HG03354 (cell line): Measurements from ENCODE around the gene CSTPP1.

Experiments used
- ATAC-seq: cut with Tn5 transposase; IDR thresholded peaks from one replicate; pipeline ENCODE4 v1.9.1; 2021; ENCODE audit warnings: mild to moderate bottlenecking; ENCODE audit not compliant: unreplicated experiment, poor library complexity, severe bottlenecking

Gene CSTPP1

GRCh38 chr11:47148903-47149531 lies 212.5 kb downstream of the CSTPP1 start:
- no peak for ATAC-seq

- no peak for ATAC-seq
These were observed 213.2 kb downstream of the CSTPP1 start for GRCh38 chr11:47149782-47150181.

DNA sequence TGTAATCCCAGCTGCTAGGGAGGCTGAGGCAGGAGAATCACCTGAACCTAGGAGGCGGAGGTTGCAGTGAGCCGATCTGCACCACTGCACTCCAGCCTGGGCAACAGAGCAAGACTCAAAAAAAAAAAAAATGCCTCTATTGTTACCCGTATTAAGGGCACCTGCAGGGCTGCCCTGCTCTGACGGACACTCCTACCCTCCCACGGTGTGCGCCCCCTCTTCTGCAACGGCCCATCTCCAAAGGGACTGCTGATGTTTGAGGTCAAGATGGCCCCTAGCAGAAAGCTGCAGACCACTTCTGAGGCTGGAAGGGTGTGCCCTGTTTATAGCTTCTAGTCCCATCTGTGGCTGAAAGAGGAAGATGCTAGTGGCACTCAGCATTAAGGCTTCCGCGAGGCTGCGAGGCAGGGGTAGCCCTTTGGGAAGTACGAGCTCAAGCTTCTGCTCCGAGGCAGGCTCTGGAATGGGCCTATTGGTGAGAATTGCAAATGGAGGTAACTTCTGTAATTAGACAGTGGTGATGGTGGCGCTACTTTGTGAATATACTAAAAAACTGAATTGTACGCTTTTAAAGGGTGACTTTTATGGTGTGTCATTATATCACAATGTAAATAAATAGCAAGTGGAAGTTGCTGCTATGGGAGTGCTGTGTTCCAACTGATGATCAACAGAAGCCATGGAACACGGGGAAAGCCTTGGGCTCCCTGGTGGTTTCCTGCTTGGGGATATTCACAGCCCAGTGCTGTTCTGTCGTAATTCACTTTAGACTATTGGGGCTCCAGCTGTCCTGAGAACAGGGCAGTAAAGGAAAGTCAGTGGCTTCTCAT lies 215.8 kb downstream of the CSTPP1 start:
- ATAC-seq = no peak

DNA sequence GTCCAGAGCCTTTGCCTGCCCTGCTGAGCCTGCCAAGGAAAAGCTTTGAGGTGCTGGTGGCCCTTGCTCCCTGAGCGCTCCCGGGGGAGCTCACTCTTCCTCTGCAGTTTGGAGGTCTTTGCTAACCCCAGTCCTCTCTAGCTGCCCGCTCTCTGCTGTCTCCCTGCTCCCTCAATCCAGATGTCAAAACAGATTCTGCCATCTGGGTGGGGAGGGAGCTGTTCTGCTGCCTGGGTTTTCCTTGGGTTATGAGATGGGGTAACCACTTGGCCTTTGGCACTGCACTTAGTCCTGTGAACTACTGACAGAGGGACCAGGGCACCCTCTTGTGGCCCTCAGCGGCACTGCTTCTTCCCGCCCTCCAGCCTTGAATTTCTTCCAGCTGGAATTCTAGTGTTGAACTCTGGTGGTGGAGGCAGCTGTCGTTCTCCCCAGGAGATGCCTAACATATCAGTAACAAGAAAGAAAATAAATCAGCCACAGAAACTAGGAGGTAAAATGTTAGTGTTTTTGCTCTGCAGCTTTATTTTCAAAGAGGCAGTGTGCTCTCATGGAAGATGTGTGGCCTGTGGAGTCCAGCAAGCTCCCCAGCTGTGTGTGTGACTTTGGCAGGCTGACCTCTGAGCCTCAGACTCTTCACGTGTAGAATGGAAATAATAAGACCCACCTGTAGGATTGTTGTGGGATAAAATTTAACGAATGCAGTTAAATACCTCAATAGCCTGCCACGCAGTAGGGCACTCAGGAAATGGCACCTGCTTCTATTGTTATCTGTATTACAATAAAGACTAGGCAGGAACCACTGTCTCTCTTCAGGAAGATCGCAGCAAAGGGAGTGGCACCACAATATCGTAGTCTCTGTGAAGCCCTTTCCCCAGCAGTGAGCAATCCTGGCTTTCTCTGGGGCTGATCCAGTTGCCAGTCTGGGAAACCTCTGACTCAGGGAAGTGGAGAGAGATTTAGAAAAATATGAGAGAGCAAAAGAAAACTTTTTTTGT lies 216.7 kb downstream of the CSTPP1 start:
- ATAC-seq = peak; percentile 64

DNA sequence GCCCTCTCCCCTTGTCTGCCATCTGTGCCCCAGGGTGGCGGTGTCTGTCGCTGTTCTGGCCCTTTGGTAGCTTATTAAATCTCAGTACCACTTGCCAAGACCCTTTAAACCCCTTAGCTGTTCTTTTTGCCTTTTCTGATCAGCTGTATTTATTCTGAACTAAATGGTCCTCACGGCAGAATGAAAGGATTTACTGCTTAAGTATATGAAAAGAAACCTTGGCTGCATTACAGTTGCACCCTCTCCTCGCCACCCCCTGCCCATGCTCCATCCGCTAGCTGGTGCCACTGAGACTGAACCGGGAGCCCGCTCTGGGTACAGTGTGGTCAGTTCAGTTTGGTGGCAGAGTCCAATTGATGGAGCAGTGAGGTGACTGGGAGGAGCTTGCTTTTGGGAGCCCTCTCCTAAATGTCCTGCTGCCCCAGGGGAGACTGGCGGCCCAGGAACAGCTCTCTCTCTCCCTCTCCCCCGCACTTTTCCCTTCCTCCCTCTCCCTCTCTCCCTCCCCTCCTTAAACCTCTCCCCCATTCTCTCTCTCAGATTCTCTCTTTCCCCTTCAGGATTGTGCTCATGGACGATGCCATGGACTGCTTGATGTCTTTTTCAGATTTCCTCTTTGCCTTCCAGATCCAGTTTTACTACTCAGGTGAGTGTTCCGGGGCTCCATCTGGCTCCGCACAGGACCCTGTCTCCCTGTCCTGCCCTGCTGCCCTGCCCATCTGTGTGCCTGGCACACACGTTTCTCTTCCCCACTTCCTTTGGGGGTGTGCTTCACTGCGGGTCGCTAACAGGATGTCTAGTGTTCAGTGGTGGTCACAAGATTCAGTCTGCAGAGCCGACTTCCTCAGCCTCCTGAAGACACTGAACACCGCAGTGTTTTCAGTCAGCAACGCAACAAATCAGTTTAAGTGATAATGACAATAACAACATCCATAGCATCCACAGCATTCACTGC lies 218.3 kb downstream of the CSTPP1 start:
- no peak for ATAC-seq

DNA sequence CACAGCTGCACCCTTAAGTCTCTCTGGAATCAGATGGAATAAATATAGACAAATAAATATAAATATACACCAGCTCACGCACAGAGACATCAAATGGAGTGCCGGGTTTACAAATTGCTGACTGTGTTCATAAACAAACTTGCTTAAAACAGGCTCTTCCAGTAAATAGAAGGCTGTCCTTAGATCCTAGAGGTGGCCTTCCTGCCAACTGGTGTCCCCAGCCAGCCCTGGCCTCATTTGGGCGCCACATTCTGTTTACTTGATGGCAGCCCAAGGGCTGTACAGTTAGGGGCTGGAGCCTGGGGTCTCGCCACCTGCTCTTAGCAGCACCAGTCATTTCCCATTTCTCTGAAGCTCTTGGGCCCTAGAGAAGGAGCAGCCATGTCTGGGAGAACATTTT lies 219.3 kb downstream of the CSTPP1 start:
- ATAC-seq = no peak

DNA sequence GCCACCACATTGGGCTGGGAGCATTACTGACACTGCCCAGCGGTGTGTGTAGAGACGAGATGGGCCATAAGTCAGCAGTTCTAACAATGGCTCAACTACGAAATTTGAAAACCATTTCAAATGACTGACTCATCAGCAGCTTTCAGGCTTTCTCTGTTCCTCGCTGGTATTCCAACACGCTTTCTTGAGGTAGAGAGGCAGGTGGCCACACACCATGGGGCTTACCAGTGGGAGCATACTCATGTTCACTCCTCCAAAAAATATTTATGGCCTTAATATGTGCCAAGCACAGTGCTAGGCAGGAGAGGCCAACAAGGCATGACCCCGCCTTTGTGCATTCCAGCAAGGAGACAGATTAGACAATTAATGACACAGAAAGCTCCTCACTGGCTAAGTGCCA lies 219.8 kb downstream of the CSTPP1 start:
- ATAC-seq = no peak

GRCh38 chr11:47156951-47157350 lies 220.4 kb downstream of the CSTPP1 start:
- ATAC-seq = no peak

DNA sequence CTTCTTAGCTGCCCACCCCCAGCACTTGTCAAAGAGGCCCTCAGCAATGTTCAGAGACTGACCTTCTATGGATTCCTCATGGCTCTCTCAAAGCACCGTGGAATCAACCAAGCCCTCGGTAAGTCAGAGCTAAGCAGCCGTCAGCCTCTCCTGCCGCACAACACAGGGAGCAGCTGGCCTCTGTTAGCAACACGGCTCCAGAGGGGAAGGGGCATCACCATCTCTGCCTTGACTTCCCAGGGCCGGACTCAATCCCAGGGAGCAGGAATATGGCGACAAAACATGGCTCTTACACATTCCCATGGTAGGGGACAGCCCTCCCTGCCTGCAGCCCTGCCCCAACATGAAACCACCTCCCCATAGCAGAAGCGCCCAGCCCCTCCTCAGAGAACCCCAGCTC lies 221.2 kb downstream of the CSTPP1 start:
- ATAC-seq = no peak

DNA sequence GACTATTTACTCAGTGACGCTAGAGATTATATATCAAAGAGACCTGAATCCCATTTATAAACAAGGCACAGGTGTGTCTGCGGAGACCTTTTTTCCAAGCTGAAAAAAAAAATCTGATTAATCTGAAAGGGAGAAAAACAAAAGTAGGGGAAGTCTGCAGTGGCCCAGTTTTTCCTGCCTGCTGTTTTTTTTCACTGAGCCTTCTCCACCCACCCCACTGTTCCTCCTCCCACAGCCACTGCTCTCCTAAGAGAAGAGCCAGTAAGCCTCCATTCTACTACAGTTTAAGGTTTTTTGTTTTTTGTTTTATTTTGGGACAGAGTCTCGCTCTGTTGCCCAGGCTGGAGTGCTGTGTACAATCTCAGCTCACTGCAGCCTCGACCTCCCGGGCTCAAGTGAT lies 221.7 kb downstream of the CSTPP1 start:
- ATAC-seq = no peak

GRCh38 chr11:47160753-47161133 lies 224.2 kb downstream of the CSTPP1 start:
- ATAC-seq = peak; percentile 5

GRCh38 chr11:47161134-47161854 lies 224.7 kb downstream of the CSTPP1 start:
- peak; percentile 62 for ATAC-seq

GRCh38 chr11:47161890-47162289 lies 225.3 kb downstream of the CSTPP1 start:
- no peak for ATAC-seq

DNA sequence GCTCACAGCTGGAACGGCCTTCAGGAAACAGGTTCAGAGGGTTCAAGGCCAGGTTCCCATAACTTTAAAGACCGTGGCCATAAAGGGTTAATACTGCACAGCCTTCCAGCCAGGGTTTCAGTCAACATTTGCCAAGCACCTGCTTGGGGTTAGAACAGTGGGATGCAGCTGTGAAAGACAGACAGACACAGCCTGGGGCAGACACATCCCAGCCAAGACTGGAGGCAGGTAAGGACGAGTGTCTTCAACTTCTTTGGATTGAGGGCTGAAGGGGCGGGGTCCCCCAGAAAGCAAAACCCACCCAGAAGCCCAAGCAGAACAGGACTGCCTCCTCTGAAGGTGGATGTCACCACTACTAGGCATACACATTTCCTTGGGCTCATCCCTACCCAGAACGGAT lies 225.9 kb downstream of the CSTPP1 start:
- ATAC-seq = no peak

DNA sequence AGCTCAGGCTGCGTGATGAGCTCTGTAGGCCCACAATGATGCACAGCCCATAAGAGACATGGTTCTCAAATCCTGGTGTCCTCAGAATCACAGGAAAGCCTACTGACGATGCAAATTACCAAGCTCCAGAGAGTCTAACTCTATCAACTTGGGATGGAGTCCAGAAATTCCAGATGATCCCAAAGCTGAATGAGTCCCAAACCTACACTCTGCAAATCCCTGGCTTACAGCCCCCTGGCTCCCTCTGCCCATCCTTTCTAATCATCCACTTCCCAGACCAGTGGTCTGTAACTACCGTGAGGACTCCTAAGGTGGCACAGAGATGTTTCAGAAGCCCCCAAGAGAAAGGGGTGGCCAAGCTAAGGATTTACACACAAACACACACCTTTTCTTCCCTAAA lies 226.6 kb downstream of the CSTPP1 start:
- no peak for ATAC-seq

DNA sequence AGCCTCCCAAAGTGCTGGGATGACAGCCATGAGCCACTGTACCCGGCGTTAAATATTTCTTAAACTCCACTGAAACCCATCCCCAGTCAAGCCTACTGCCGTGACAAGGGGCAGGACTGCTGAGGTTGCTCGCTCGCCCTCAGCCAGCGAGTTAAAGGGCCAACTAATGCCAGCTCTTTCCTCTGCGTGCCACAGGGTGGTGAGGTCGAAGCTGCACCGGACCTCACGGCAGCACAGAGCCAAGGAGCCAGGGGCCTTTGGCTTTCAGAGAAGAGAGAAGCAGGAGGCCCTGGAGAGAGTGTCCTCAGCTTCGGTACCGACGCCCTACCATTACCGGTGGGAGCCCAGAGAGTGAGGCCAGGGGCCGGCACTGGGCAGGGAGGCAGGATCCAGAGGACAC lies 227.3 kb downstream of the CSTPP1 start:
- no peak for ATAC-seq

DNA sequence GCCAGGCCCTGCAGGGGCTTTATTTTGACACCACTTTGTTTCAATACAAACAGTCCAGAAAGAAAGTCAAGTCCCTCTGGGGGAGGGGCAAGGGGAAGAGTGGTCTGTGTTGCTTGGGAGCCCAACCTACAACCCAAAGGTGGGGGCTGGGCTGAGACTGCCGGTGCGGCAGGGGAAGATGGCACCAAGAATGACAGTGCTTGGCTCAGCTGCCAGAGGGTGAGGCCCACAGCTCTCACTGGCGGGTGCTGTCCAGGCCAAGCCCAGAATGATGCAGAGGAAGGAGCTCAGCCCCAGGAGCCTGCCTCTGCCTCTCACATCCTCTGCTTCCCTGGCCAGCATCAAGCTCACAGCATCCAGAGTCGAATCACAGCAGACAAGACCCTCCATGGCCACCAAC lies 227.8 kb downstream of the CSTPP1 start:
- no peak for ATAC-seq

DNA sequence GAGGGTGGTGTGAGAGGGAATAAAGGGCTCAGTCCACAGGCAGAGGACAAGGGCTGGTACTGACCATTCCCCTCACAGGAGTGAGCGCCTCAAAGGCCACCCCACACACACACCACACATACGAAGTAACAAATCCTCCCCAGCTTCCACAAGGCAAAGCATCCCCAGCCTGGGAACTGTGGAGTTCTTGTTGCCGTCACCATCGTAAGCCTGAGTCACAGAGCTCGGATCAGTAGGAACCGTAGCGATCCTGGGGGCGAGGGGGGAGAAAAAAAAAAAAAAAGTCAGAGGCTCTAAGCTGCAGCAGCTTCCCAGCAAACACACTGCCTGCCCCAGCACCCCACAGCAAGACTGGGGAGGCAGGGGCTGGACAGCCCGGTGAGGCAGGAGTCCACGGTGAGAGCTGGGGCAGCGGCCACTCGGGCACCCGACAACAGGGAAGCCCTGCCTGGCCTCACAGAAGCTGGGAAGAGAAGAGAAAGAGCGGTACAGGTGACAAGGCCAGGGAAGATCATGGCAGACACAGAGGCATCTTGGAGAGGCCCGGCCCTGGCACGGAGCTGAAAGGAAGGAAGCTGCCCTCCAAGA lies 228.8 kb downstream of the CSTPP1 start:
- ATAC-seq = no peak
